GM13976 (cell line): ENCODE results near the gene SCN7A.

ENCODE experiments used
- DNase-seq: peaks from one replicate; pipeline ENCODE4 v3.0.0; 2012; ENCODE audit warnings: low spot score
- in situ Hi-C: fragments of 300-500 bp; cut with MboI; formaldehyde crosslinking; loops from one replicate; pipeline ENCODE4 v1.12.0; 2022; ENCODE audit warnings: low sequenced_read_pairs, mixed read lengths, inconsistent platforms; ENCODE audit not compliant: unreplicated experiment
- TF ChIP-seq, protein P1 (sequence below): IDR thresholded peaks from 2 replicates; pipeline ENCODE4 v1.5.1; 2012; ENCODE audit warnings: borderline replicate concordance, mild to moderate bottlenecking; ENCODE audit not compliant: insufficient read depth; ENCODE audit errors: extremely low read depth, missing control alignments, control extremely low read depth

The SCN7A gene

DNA sequence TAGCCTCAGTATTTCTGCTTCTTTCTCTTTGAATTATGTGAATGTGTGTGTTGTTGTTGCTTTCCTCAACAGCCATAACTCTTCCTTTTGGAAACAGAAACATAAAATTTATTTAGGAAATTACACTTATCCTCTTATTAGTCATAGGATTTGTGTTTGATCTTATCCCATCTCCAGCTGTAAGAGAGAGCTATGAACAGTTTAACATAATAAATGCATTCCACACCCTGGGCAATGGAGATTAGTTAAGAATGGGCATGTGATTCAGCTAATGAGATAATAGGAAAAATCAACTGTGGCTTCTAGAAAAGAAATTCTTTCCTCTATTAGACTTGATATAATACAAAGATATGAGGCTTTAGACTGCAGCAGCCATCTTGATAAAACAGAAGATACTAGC is 55.0 kb downstream of the SCN7A start:
- in situ Hi-C loops, result no loop called here
- DNase-seq, result no peak
- TF ChIP-seq, protein P1, sequence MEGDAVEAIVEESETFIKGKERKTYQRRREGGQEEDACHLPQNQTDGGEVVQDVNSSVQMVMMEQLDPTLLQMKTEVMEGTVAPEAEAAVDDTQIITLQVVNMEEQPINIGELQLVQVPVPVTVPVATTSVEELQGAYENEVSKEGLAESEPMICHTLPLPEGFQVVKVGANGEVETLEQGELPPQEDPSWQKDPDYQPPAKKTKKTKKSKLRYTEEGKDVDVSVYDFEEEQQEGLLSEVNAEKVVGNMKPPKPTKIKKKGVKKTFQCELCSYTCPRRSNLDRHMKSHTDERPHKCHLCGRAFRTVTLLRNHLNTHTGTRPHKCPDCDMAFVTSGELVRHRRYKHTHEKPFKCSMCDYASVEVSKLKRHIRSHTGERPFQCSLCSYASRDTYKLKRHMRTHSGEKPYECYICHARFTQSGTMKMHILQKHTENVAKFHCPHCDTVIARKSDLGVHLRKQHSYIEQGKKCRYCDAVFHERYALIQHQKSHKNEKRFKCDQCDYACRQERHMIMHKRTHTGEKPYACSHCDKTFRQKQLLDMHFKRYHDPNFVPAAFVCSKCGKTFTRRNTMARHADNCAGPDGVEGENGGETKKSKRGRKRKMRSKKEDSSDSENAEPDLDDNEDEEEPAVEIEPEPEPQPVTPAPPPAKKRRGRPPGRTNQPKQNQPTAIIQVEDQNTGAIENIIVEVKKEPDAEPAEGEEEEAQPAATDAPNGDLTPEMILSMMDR, result no peak

DNA sequence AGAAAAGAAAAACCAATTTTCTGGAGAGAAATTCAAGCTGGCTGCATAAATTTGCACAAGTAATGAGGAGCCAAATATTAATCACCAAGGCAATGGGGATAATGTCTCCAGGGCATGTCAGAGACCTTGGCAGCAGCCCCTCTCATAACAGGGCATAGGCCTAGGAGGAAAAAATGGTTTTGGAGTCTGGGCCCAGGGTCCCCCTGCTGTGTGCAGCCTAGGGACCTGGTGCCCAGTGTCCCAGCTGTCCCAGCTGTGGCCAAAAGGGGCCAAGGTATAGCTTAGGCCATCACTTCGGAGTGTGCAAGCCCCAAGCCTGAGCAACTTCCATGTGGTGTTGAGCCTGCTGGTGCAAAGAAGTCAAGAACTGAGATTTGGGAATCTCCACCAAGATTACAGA is 57.1 kb downstream of the SCN7A start:
- in situ Hi-C loops, result no loop called here
- TF ChIP-seq, protein P1, result no peak
- no peak for DNase-seq

DNA sequence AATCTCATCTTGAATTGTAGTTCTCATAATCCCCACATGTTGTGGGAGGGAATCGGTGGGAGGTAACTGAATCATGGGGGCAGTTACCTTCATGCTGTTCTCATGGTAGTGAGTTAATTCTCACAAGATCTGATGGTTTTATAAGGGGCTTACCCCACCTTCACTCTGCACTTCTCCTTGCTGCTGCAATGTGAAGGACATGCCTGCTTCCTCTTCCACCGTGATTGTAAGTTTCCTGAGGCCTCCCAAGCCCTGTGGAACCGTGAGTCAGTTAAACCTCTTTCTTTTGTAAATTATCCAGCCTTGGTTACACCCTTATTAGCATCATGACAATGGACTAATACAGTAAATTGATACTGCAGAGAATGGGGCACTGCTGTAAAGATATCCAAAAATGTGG is 57.9 kb downstream of the SCN7A start:
- DNase-seq, result no peak
- TF ChIP-seq, protein P1, result no peak
- in situ Hi-C loops, result no loop called here

DNA sequence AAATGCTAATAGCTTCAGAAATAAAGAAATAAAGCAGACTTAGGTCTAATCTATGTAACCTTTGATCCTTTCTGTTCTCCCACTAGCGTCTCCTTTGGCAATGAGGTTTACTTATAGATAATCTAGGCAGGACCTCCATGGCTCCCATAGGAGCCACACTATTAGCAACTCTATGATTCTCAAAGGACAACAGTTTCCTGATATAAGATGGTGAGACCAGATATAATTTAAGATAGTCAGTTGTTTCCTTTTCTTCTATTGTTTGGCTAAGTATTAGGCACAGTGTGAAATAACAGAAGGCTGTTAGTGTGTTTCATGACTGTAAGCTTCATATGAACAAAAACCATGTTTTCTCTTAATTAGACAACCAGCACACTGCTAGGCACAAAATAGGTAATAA is 59.6 kb downstream of the SCN7A start:
- TF ChIP-seq, protein P1, result no peak
- in situ Hi-C loops, result no loop called here
- no peak for DNase-seq

DNA sequence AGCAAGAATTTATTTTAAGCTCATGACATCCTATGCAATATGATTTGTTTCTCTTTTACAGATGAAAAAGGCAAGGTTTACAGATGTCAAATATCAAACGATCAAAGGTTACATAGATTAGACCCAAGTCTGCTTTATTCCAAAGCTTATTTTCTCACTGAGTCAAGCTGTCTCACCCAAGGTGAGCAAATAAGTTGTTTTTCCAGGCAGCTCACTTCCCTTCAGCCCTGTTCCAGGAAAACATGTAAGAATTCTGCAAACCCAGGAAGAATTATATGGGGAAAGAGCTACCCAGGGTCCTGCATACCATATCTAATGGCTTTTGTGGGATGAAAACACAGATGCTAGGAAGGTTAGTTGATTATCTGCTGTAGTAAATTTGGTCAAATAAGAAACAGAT is 60.6 kb downstream of the SCN7A start:
- no peak for DNase-seq
- in situ Hi-C loops, result no loop called here
- TF ChIP-seq, protein P1, result no peak

DNA sequence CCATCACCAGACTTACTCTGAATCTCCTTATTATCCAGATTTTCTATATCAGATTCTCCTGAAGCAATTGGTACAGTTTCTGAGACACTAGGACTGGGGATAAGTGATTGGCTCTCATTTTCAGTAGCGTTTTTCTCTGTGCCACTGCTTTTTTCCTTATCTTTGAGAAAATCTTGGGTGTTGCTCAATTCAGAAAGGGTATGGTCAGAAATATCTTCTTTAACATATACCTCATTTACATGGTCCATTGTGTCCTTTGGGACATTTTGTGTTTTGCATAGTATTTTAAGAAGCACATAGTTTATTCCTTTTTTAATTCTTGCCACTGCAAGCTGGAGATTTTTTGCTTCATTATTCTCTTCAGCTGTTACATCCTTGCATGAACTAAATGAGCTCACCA is 61.7 kb downstream of the SCN7A start:
- in situ Hi-C loops, result no loop called here
- no peak for DNase-seq
- TF ChIP-seq, protein P1, result no peak

DNA sequence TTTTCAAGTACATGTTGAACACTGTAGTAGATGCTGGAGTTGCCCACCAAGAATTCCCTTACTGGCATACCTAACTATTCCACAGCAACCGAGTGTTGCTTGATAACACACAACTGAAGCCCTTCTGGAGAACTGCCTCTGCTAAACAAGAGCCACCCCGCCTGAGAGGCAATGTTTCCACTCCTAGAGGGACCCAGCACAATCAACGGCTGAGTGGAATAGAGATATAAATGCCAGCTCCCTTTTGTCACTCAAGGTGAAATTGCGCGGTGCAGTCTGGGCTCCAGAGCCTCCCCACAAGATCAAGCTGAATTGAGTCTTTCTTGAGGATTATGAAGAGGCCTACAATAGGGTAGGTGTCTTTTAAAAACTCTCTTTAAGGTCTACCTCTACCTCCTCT is 69.2 kb downstream of the SCN7A start:
- DNase-seq, result no peak
- in situ Hi-C loops, result no loop called here
- TF ChIP-seq, protein P1, result no peak
